C4-2B (cell line): ENCODE data around the gene ATP11C.

Experiments
- CTCF ChIP-seq: fragments of 450-650 bp; conservative IDR thresholded peaks from 2 replicates; pipeline ENCODE4 v1.5.1; 2017; ENCODE audit warnings: mild to moderate bottlenecking
- ZFX ChIP-seq: fragments of 450-650 bp; IDR thresholded peaks from 2 replicates; pipeline ENCODE4 v1.6.1; 2017

GRCh38 chrX:139720979-139721378 is 211.9 kb downstream of the ATP11C start:
- TF ChIP-seq CTCF (no peak), ZFX (no peak)
